Loucy (cell line): ENCODE data around the gene MYO3B.

Experiments used
- EZH2phosphoT487 ChIP-seq: fragments of 200-600 bp; IDR thresholded peaks from 2 replicates; pipeline ENCODE4 v1.6.1; 2018; ENCODE audit warnings: antibody characterized with exemption, mild to moderate bottlenecking, moderate library complexity, borderline replicate concordance
- TF ChIP-seq, protein P1 (sequence below): fragments of 200-600 bp; sonication (generic); conservative IDR thresholded peaks from 2 replicates; pipeline ENCODE4 v1.5.1; 2014; ENCODE audit warnings: mild to moderate bottlenecking, antibody characterized with exemption, low read length

DNA sequence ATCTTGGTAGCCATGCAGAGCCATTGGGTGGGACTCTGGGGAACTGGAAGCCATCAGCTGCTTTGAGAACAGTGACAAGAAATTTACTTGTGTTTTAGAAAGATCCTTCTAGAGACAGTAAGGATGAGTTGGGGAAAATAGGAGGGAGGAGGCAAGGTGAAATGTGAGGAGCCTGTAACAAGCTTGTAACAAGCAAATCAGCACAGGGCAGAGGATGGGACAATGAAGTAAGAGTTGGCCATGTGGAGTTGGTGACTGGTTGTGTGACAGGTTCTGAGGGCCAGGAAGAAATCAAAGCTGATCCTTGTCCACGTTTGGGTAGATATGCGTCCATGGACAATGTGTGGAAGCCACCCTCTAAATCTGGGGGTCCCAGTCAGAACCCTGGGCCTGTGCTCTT, 84.4 kb downstream of the MYO3B start:
- TF ChIP-seq, protein P1, sequence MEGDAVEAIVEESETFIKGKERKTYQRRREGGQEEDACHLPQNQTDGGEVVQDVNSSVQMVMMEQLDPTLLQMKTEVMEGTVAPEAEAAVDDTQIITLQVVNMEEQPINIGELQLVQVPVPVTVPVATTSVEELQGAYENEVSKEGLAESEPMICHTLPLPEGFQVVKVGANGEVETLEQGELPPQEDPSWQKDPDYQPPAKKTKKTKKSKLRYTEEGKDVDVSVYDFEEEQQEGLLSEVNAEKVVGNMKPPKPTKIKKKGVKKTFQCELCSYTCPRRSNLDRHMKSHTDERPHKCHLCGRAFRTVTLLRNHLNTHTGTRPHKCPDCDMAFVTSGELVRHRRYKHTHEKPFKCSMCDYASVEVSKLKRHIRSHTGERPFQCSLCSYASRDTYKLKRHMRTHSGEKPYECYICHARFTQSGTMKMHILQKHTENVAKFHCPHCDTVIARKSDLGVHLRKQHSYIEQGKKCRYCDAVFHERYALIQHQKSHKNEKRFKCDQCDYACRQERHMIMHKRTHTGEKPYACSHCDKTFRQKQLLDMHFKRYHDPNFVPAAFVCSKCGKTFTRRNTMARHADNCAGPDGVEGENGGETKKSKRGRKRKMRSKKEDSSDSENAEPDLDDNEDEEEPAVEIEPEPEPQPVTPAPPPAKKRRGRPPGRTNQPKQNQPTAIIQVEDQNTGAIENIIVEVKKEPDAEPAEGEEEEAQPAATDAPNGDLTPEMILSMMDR = no peak
- TF ChIP-seq EZH2phosphoT487 = no peak
